ENCODE measurements around the gene BMP3.
"Not testable (repeated sequence)": the region's sequence is repeated elsewhere in the genome, so short reads cannot be mapped to it uniquely, and the experiment has no call there.

BMP3 gene

GRCh38 chr4:81030061-81030980 is at the start of gene BMP3:
Gene BMP3, plus strand, starts transcription at chr4:81030708. Its CDS starts 577 bp downstream, at chr4:81031285.
- Mint-ChIP-seq H3K27ac (no peak within 1 kb of the TSS), H3K4me1 (ENCODE audit: low read depth) (peaks cover 18% of the 10 kb centered on the region), H3K4me3 (peak within 1 kb of the TSS; percentile 83), H3K27me3 (peaks cover 76% of the 10 kb centered on the region), H3K36me3 (ENCODE audit: low read depth) (no peaks in the 10 kb centered on the region), H3K9me3 (no peaks in the 10 kb centered on the region)

- H3K27me3 Mint-ChIP-seq: peaks cover 7% of the 10 kb centered on the region
- no peak overlapping the region for H3K4me3 Mint-ChIP-seq
- H3K36me3 Mint-ChIP-seq (ENCODE audit: low read depth): no peaks in the 10 kb centered on the region
- H3K27ac Mint-ChIP-seq: no peak overlapping the region
- H3K9me3 Mint-ChIP-seq: no peaks in the 10 kb centered on the region
- H3K4me1 Mint-ChIP-seq (ENCODE audit: low read depth): peaks cover 6% of the 10 kb centered on the region
Observed at GRCh38 chr4:80986011-80986410, 44.5 kb upstream of the BMP3 start.

- H3K4me1 Mint-ChIP-seq (ENCODE audit: low read depth): peaks cover 6% of the 10 kb centered on the region
- H3K27me3 Mint-ChIP-seq: no peaks in the 10 kb centered on the region
- H3K4me3 Mint-ChIP-seq: no peak overlapping the region
- no peak overlapping the region for H3K27ac Mint-ChIP-seq
- H3K9me3 Mint-ChIP-seq: no peaks in the 10 kb centered on the region
- H3K36me3 Mint-ChIP-seq (ENCODE audit: low read depth): no peaks in the 10 kb centered on the region
Observed at GRCh38 chr4:80989921-80990544, 40.5 kb upstream of the BMP3 start.

GRCh38 chr4:80990851-80991250 is 39.7 kb upstream of the BMP3 start:
- Mint-ChIP-seq H3K27me3 (no peaks in the 10 kb centered on the region), H3K36me3 (ENCODE audit: low read depth) (no peaks in the 10 kb centered on the region), H3K9me3 (no peaks in the 10 kb centered on the region), H3K4me1 (ENCODE audit: low read depth) (peaks cover 6% of the 10 kb centered on the region), H3K27ac (no peak overlapping the region), H3K4me3 (no peak overlapping the region)

GRCh38 chr4:80999943-81000342 is 30.6 kb upstream of the BMP3 start:
- H3K9me3 Mint-ChIP-seq: peaks cover 4% of the 10 kb centered on the region
- no peak overlapping the region for H3K4me3 Mint-ChIP-seq
- no peak overlapping the region for H3K27ac Mint-ChIP-seq
- no peaks in the 10 kb centered on the region for H3K36me3 Mint-ChIP-seq (ENCODE audit: low read depth)
- peaks cover 8% of the 10 kb centered on the region for H3K27me3 Mint-ChIP-seq
- H3K4me1 Mint-ChIP-seq (ENCODE audit: low read depth): peaks cover 11% of the 10 kb centered on the region

- no peaks in the 10 kb centered on the region for H3K36me3 Mint-ChIP-seq (ENCODE audit: low read depth)
- H3K27me3 Mint-ChIP-seq: peaks cover 12% of the 10 kb centered on the region
- no peak overlapping the region for H3K4me3 Mint-ChIP-seq
- peaks cover 11% of the 10 kb centered on the region for H3K4me1 Mint-ChIP-seq (ENCODE audit: low read depth)
- H3K27ac Mint-ChIP-seq: no peak overlapping the region
- H3K9me3 Mint-ChIP-seq: peaks cover 10% of the 10 kb centered on the region
Observed at GRCh38 chr4:81003597-81004111, 26.9 kb upstream of the BMP3 start.

GRCh38 chr4:81007417-81007816 is 23.1 kb upstream of the BMP3 start:
- H3K36me3 Mint-ChIP-seq (ENCODE audit: low read depth): no peaks in the 10 kb centered on the region
- H3K9me3 Mint-ChIP-seq: peaks cover 6% of the 10 kb centered on the region
- H3K4me1 Mint-ChIP-seq (ENCODE audit: low read depth): peaks cover 11% of the 10 kb centered on the region
- H3K27ac Mint-ChIP-seq: no peak overlapping the region
- peaks cover 12% of the 10 kb centered on the region for H3K27me3 Mint-ChIP-seq
- H3K4me3 Mint-ChIP-seq: no peak overlapping the region

GRCh38 chr4:81016566-81016965 is 13.9 kb upstream of the BMP3 start:
- H3K27ac Mint-ChIP-seq; H3K27me3 Mint-ChIP-seq; H3K4me1 Mint-ChIP-seq (ENCODE audit: low read depth); H3K4me3 Mint-ChIP-seq; H3K9me3 Mint-ChIP-seq; H3K36me3 Mint-ChIP-seq (ENCODE audit: low read depth): not testable (repeated sequence)

GRCh38 chr4:81019006-81019405 is 11.5 kb upstream of the BMP3 start:
- H3K36me3 Mint-ChIP-seq (ENCODE audit: low read depth): no peaks in the 10 kb centered on the region
- H3K27ac Mint-ChIP-seq: no peak overlapping the region
- H3K27me3 Mint-ChIP-seq: peaks cover 9% of the 10 kb centered on the region
- no peaks in the 10 kb centered on the region for H3K9me3 Mint-ChIP-seq
- no peak overlapping the region for H3K4me3 Mint-ChIP-seq
- H3K4me1 Mint-ChIP-seq (ENCODE audit: low read depth): no peaks in the 10 kb centered on the region

- no peak overlapping the region for H3K27ac Mint-ChIP-seq
- peaks cover 26% of the 10 kb centered on the region for H3K27me3 Mint-ChIP-seq
- H3K4me1 Mint-ChIP-seq (ENCODE audit: low read depth): no peaks in the 10 kb centered on the region
- H3K4me3 Mint-ChIP-seq: no peak overlapping the region
- no peaks in the 10 kb centered on the region for H3K36me3 Mint-ChIP-seq (ENCODE audit: low read depth)
- no peaks in the 10 kb centered on the region for H3K9me3 Mint-ChIP-seq
Observed at GRCh38 chr4:81021142-81021944, 9.2 kb upstream of the BMP3 start.

GRCh38 chr4:81021981-81022380 is 8.5 kb upstream of the BMP3 start:
- Mint-ChIP-seq H3K4me1 (ENCODE audit: low read depth) (no peaks in the 10 kb centered on the region), H3K4me3 (no peak overlapping the region), H3K27ac (no peak overlapping the region), H3K36me3 (ENCODE audit: low read depth) (no peaks in the 10 kb centered on the region), H3K9me3 (no peaks in the 10 kb centered on the region), H3K27me3 (peaks cover 32% of the 10 kb centered on the region)

GRCh38 chr4:81023484-81023883 is 7.0 kb upstream of the BMP3 start:
- Mint-ChIP-seq H3K4me3 (no peak overlapping the region), H3K36me3 (ENCODE audit: low read depth) (no peaks in the 10 kb centered on the region), H3K4me1 (ENCODE audit: low read depth) (no peaks in the 10 kb centered on the region), H3K9me3 (no peaks in the 10 kb centered on the region), H3K27me3 (peaks cover 42% of the 10 kb centered on the region), H3K27ac (no peak overlapping the region)

GRCh38 chr4:81030981-81031791 is 678 bp downstream of the BMP3 start:
- H3K27ac Mint-ChIP-seq: no peak overlapping the region

More at GRCh38 chr4:81030981-81031791, 678 bp downstream of the BMP3 start:
- H3K9me3 Mint-ChIP-seq: no peaks in the 10 kb centered on the region
- H3K36me3 Mint-ChIP-seq (ENCODE audit: low read depth): no peaks in the 10 kb centered on the region
- H3K4me3 Mint-ChIP-seq: peak overlapping the region; percentile 83
- H3K4me1 Mint-ChIP-seq (ENCODE audit: low read depth): peaks cover 18% of the 10 kb centered on the region
- H3K27me3 Mint-ChIP-seq: peaks cover 71% of the 10 kb centered on the region
